Chondrocyte (in vitro differentiated cells): ENCODE results near the gene ELK1. TPM values are rescaled to one million over a fixed set of nuclear protein-coding genes. Genes with fewer than 3 reads are reported as not detected.
A peak's percentile ranks its signal among the peaks of the same experiment; 100 is the strongest.

ENCODE experiments used
- DNase-seq: peaks from one replicate; pipeline ENCODE4 v3.0.0; 2021; ENCODE audit warnings: mixed read lengths, low spot score
- H3K27ac Mint-ChIP-seq: one replicate; pipeline ENCODE4 v1.8.0; 2021; ENCODE audit warnings: mild to moderate bottlenecking, moderate library complexity, mixed read lengths; ENCODE audit not compliant: unreplicated experiment
- H3K27me3 Mint-ChIP-seq: 2 replicates; pipeline ENCODE4 v1.8.0; 2021; ENCODE audit warnings: low read depth, mixed read lengths
- H3K36me3 Mint-ChIP-seq: 2 replicates; pipeline ENCODE4 v1.8.0; 2021; ENCODE audit warnings: low read depth, mixed read lengths
- H3K4me1 Mint-ChIP-seq: 2 replicates; pipeline ENCODE4 v1.8.0; 2021; ENCODE audit warnings: low read depth, mild to moderate bottlenecking, mixed read lengths
- H3K4me3 Mint-ChIP-seq: one replicate; pipeline ENCODE4 v1.8.0; 2021; ENCODE audit warnings: mild to moderate bottlenecking, moderate library complexity, mixed read lengths; ENCODE audit not compliant: unreplicated experiment
- H3K9me3 Mint-ChIP-seq: 2 replicates; pipeline ENCODE4 v1.8.0; 2021; ENCODE audit warnings: low read depth, mixed read lengths
- total RNA-seq: library from RNA; stranded (reverse); gene quantifications from 3 replicates; pipeline ENCODE4 v1.2.1, GENCODE V29; 2021
- TF ChIP-seq, protein P1 (sequence below): fragments of 200-600 bp; sonication (generic); IDR thresholded peaks from 2 replicates; pipeline ENCODE4 v1.5.0; 2021; ENCODE audit warnings: antibody characterized with exemption, mild to moderate bottlenecking, moderate library complexity

ELK1 gene
- total RNA-seq, 1 donor from 2014 or later = 32.6 TPM

DNA sequence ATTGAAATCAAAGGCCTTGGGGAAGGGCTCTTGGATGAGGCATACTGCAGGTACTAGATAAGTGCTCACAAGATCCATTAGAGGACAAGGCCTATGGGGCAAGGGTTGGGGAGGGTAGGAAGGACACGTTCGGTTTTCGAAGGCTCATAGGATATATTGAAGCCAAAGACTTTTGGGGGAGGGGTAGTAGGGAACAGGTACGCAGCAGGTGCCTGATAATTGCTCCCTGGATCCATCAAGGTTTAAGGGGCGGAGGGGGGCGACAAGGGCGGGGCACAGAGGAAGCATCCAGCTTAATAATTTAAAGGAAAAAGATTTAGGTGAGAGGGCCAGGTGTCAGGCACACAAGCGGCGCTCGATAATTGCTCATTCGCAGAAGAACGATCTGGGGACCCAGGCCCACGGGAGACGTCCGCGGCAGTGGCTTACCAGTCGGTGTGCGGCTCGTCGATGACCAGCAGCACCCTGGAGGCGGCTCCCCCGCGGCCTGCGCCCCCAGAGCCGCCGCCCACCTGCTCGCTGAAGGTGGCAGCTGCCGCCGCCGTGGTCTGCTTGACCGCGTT is 31.4 kb downstream of the ELK1 start:
- Mint-ChIP-seq H3K27me3 (no peaks in the 10 kb centered on the region), H3K4me1 (peaks cover 9% of the 10 kb centered on the region), H3K36me3 (no peaks in the 10 kb centered on the region), H3K27ac (no peak overlapping the region), H3K4me3 (peak overlapping the region; percentile 52), H3K9me3 (peaks cover 4% of the 10 kb centered on the region)
- DNase-seq = no peak
- TF ChIP-seq, protein P1, sequence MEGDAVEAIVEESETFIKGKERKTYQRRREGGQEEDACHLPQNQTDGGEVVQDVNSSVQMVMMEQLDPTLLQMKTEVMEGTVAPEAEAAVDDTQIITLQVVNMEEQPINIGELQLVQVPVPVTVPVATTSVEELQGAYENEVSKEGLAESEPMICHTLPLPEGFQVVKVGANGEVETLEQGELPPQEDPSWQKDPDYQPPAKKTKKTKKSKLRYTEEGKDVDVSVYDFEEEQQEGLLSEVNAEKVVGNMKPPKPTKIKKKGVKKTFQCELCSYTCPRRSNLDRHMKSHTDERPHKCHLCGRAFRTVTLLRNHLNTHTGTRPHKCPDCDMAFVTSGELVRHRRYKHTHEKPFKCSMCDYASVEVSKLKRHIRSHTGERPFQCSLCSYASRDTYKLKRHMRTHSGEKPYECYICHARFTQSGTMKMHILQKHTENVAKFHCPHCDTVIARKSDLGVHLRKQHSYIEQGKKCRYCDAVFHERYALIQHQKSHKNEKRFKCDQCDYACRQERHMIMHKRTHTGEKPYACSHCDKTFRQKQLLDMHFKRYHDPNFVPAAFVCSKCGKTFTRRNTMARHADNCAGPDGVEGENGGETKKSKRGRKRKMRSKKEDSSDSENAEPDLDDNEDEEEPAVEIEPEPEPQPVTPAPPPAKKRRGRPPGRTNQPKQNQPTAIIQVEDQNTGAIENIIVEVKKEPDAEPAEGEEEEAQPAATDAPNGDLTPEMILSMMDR = no peak

DNA sequence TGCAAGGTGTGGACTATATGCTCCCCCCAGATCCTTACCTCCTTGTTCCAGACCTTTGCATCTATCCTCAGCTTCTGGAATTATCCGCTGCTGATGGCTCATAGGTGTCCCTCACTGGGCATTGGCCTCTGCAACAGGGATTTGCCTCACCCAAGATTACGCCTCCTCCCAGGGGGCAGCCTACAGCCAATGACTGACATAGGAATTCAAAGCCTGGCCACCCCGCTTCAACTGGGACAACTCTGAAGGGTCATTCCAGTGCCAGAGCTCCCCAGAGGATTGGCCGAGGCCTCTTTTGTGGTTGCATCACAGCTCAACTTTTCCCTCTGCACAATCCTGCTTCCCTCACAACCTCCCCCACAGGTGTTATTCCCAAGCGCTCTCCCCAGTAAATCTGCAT is 35.7 kb downstream of the ELK1 start:
- Mint-ChIP-seq H3K27me3 (no peaks in the 10 kb centered on the region), H3K4me1 (peaks cover 3% of the 10 kb centered on the region), H3K27ac (no peak overlapping the region), H3K9me3 (peaks cover 12% of the 10 kb centered on the region), H3K4me3 (no peak overlapping the region), H3K36me3 (no peaks in the 10 kb centered on the region)
- DNase-seq = no peak
- TF ChIP-seq, protein P1 = no peak

DNA sequence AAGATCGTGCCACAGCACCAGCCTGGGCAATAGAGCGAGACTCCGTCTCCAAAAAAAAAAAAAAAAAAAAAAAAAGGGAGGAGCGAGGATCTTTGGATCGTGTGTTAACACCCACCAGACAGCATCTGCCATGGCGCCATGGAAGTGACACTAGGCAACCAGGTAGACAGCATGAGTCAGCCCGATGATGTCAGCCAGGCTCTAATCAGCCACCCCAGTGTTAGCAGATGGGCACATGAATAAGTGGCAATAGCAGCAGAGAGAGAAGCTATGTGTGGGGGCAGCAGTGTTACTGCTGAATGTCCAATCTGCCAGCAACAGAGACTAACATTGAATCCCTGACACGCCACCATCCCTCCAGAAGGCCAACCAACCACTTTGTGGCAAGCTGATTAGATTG is 37.3 kb downstream of the ELK1 start:
- H3K9me3 Mint-ChIP-seq = peaks cover 12% of the 10 kb centered on the region
- peaks cover 3% of the 10 kb centered on the region for H3K4me1 Mint-ChIP-seq
- no peaks in the 10 kb centered on the region for H3K36me3 Mint-ChIP-seq
- DNase-seq = no peak
- H3K27me3 Mint-ChIP-seq = no peaks in the 10 kb centered on the region
- TF ChIP-seq, protein P1 = no peak
- H3K27ac Mint-ChIP-seq = no peak overlapping the region
- no peak overlapping the region for H3K4me3 Mint-ChIP-seq

DNA sequence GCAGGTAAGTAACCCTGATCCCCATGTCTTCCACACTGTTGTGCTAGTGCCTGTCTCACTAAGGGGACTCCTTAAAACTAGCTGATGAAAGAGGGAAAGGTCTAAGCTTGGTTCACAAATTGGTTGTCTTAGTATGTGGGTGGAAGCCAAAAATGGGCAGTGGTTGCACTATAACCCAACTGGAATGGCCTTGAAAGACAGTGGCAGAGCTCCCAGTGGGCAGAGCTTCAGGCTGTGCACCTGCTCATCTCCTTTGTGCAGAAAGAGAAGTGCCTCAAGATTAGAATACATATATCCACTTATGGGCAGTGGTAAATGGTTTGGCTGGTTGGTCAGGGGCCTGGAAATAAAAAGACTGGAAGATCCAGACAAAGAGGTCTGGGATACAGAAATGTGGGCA is 37.9 kb downstream of the ELK1 start:
- Mint-ChIP-seq H3K36me3 (no peaks in the 10 kb centered on the region), H3K27ac (no peak overlapping the region), H3K4me1 (peaks cover 3% of the 10 kb centered on the region), H3K4me3 (no peak overlapping the region), H3K27me3 (no peaks in the 10 kb centered on the region), H3K9me3 (peaks cover 12% of the 10 kb centered on the region)
- TF ChIP-seq, protein P1 = no peak
- no peak for DNase-seq

DNA sequence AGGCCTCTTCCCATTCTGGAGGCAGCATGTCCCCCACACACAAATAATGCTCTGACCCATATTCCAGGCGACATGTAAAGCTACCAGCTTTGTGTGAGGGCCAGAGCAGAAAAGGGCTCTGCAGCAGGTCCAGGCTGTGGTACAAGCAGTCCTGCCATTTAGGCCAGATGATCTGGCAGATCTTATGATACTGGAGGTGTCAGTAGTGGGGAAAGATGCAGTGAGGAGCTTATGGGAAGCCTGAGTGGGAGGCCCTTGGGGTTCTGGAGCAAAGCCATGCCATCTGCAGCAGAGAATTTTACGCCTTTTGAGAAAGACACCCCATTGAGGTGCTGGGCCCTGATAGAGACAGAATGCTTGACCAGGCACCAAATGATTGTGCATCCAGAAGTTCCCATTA is 38.4 kb downstream of the ELK1 start:
- Mint-ChIP-seq H3K4me1 (peaks cover 3% of the 10 kb centered on the region), H3K9me3 (peaks cover 12% of the 10 kb centered on the region)

More for the DNA sequence above, 38.4 kb downstream of the ELK1 start:
- TF ChIP-seq, protein P1 = no peak
- DNase-seq = no peak
- H3K27ac Mint-ChIP-seq = no peak overlapping the region
- H3K36me3 Mint-ChIP-seq = no peaks in the 10 kb centered on the region
- H3K27me3 Mint-ChIP-seq = no peaks in the 10 kb centered on the region
- no peak overlapping the region for H3K4me3 Mint-ChIP-seq
